C4-2B (cell line): ENCODE data around the gene SNX22.

Source experiments
- ZFX ChIP-seq: fragments of 450-650 bp; IDR thresholded peaks from 2 replicates; pipeline ENCODE4 v1.6.1; 2017
- TF ChIP-seq, protein P1 (sequence below): fragments of 450-650 bp; conservative IDR thresholded peaks from 2 replicates; pipeline ENCODE4 v1.5.1; 2017; ENCODE audit warnings: mild to moderate bottlenecking

DNA sequence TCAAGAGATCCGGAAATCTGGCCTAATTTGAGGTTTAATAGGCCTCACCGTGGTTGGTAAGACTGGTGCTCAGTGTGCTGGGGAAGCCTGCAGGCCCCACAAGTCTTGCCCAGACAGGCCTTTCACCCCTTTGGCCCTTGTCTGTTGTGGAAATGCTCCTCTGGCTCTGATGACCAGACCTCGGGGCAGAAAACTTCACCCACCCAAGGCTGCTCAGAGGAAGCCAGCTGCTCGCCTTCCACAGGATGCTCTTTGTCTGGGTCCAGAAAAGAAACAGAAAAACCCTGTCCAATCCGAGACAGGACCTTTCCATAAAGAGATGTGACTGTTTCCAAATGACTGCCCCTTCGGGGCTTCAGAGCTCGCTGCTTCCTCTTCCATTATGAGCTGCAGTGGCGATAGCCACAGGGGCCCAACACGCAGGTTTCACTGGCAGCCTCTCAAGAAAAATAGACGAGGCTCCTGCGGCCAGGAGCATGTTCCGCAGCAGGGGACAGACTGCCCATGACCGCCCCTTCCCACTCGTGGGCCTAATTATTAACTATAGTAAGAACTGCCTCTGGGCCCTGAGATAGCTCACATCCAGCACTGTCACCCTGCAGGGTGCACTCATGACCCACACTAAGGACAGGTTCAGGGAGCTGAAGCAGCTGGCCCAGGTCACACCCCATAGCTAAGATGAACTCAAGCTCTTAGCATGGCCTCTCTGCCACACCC is 6.8 kb upstream of the SNX22 start:
- TF ChIP-seq, protein P1, sequence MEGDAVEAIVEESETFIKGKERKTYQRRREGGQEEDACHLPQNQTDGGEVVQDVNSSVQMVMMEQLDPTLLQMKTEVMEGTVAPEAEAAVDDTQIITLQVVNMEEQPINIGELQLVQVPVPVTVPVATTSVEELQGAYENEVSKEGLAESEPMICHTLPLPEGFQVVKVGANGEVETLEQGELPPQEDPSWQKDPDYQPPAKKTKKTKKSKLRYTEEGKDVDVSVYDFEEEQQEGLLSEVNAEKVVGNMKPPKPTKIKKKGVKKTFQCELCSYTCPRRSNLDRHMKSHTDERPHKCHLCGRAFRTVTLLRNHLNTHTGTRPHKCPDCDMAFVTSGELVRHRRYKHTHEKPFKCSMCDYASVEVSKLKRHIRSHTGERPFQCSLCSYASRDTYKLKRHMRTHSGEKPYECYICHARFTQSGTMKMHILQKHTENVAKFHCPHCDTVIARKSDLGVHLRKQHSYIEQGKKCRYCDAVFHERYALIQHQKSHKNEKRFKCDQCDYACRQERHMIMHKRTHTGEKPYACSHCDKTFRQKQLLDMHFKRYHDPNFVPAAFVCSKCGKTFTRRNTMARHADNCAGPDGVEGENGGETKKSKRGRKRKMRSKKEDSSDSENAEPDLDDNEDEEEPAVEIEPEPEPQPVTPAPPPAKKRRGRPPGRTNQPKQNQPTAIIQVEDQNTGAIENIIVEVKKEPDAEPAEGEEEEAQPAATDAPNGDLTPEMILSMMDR, result no peak
- TF ChIP-seq ZFX, result no peak
